HG03378 (cell line): Measurements from ENCODE around the gene CROCC2.

Source experiments
- ATAC-seq: cut with Tn5 transposase; IDR thresholded peaks from one replicate; pipeline ENCODE4 v1.9.1; 2021; ENCODE audit warnings: mild to moderate bottlenecking, moderate library complexity; ENCODE audit not compliant: unreplicated experiment

The CROCC2 gene

GRCh38 chr2:240904216-240905175, 1.6 kb upstream of the CROCC2 start:
- no peak for ATAC-seq

GRCh38 chr2:240905176-240905781, 857 bp upstream of the CROCC2 start:
- ATAC-seq: no peak

DNA sequence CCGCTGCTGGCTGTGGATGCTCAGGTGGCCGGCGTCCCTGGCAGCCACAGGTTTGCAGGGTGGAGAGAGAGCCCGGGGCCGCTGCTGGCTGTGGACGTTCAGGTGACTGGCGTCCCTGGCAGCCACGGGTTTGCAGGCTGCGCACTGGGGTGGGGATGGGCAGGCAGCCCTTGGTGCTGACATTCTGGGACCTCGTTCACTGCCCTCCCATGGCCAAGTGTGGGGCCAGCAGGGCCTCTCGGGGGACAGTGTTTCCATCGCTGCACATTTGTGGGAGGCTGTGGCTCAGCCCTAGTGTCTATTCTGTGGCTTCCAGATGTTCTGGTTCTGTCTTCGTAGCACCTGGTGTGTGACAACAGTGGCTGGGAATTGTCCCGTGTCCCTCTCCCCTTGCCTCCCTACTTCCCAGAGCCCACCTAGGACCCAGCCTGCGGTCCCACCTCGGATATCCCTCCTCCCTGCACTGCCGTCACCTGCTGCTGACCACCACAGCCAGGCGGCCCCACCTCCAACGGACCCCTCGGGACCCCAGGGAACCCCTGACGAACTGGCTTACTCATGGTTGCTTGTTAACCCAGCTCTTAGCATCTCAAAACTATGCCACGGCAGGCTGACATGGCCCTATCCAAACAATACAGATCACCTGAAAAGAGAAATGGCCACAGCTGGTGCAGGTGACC, 915 bp downstream of the CROCC2 start:
- ATAC-seq: no peak

DNA sequence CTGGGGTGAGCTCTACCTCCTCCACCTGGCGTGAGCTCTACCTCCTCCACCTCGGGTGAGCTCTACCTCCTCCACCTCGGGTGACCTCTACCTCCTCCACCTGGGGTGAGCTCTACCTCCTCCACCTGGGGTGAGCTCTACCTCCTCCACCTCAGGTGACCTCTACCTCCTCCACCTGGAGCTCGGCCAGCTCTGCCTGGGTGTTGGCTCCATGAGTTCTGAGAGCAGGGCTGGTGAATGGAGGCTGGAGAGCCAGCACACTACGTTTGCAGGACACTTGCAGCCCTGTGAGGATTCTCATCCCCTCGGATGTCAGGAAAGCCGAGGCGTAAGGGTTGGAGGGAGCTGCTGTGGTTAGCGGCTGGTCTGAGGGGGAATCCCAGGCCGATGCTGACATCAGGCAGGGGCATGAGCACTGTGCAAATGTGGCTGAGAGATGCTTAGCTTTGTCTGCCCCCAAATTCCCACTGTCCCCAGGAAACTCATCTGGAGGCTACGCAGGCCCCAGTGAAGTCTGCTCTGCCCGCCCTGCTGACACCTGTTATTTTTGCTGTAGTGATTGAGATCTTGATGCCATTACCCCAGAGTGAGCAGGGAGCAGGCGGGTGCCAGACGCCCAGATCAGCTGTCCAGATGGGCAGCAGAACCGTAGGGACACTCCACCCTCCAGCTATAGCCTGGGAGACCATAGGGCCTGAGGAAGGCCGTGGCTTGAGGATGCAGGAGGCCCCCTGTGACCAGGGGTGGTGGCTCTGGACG, 3.3 kb downstream of the CROCC2 start:
- no peak for ATAC-seq

- ATAC-seq: no peak
Observed at GRCh38 chr2:240911641-240912265, 5.6 kb downstream of the CROCC2 start.

DNA sequence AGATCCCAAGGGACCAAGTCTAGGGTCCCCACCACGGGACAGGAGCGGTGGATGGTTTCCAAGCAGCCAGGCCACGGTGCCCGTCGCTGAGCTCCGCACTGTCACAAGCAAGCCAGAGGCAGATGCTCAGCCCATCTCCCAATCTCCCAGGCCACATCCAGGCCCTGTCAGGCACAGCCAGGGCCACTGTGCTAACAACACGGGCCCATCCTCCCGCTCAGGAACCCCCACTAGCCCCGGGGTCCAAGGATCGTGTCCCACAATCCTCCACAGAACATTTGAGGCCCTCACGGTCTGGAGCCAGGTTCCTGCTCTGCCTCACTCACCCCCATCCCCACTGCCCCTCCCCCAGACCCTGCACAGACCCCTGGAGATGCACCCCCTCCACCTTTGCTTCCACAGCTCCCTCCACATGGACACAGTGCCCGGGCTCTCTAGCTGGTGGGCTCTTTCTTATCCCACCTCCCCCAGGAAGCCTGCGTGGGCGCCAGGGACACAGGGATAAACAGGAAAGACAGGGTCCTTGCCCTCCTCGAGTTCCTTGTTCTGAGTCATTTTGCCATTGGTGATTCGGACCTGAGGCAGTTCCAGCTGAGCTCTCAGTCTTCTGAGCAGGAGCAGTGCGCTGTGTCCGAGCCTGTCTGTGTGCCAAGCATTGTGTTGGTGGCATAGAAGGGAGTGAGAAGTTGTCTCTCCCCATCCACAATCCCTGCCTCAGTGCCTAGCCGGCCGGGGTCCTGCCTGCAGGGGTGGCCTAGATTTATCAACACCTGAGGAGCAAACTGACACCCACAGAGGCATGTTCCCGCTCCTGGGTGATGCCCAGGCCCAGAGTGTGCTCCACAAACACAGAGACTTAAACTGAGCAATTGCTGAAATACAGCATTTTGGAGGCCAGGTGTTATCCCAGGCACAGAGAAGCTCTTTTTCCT, 7.0 kb downstream of the CROCC2 start:
- no peak for ATAC-seq

DNA sequence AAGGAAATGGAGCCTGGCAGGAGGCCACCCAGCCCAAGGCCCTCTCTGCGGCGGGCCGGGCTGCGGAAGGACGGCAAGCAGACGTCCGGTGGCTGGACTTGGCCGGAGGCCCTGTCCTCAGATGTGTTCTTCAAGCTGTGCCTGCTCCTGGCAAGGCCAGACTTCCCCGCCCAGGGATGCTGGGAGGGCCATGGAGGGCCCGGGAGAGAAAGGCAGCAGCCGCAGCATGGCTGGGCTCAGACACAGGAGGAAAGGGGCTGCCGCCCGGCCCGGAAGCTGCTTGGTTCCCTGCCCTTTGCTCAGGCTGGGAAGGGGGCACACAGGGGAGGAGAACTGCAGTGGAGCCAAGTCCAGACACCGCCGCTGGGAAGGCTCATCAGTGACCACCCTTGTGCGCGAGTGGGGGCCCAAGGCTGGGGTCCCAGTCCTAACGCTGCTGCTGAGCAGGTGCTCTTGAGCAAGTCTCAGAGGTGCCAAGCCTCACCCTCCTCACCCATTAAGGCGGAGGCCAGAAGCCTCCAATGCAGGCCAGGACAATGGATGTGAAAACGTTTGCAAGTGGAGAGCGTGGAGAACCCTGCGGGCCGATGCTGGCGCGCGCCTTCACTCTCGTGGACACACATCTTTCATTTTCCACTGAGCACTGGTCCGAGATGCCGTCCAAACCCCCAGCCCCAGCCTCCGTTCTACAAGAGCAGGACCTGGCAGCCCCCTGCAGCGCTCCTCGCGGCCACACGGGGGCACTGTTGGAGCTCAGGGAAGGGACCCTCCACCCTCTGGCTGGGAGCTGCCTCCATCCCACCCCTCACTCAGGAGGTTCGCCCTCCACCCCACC, 7.9 kb downstream of the CROCC2 start:
- ATAC-seq: no peak

DNA sequence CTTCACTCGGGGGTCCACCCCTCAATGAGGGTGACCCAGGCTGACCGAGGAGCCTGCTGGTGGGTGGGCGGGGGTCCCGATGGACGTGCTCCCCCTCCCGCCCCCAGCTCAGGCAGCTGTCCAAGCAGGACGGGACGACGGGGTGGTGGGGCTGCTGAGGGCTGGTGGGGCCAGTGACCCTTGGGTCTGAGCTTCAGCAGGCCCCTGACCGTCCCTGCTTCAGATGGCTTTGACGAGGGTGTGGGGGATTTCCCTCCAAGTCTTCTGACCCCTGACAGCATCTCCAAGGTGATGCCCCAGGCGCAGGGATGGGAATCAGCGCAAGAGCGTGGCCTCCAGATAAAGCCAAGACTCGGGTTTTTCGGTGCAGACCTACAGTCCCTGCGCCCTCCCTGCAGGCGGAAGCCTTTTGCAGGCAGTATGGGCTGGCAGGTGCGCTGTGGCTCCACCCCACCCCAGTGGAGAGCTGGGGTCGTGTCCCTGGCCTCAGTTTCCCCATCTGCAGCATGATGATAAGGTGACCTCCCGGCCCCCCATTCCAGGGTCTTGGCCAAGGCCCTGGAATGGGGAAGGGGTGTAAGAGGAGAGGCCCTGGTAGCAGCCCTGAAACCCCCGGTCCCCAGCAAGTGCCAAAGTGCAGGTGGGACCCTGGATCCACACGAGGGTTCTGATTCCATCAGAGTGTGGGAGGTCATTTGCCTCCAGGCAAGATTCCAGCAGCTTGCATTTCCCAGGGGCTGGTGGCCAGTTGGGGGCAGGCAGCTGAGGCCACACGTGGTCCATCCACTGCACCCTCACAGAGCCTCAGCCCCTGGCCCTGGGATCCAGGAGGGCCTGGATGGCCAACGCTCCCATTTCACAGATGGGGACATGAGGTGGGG, 8.7 kb downstream of the CROCC2 start:
- no peak for ATAC-seq

GRCh38 chr2:240915526-240916341, 9.6 kb downstream of the CROCC2 start:
- ATAC-seq: no peak

DNA sequence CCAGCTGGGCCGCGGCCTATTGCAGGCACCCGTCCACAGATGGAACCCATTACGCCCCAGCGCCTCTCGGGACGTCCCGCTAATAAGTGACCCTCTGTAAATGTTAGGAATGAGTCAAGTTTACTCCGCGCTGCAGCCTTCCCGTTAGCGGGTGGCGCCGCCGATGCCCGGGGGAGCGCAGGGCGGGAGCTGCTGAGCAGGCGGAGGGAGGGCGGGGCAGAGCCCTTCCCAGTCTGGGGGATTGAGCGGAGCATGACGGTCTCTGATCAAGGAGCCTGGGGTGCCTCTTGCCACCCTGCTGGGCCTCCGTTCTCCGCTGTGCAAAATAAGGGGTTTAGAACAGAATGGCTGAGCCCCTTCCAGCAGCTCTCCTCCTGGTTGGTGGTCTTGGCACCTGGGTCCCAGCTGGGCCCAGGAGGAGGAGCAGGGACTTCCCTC, 10.5 kb downstream of the CROCC2 start:
- ATAC-seq: no peak

- no peak for ATAC-seq
Observed at GRCh38 chr2:240917009-240917683, 11.0 kb downstream of the CROCC2 start.

- ATAC-seq: no peak
Observed at GRCh38 chr2:240917684-240918257, 11.6 kb downstream of the CROCC2 start.

GRCh38 chr2:240918258-240919091, 12.3 kb downstream of the CROCC2 start:
- no peak for ATAC-seq

- ATAC-seq: no peak
Observed at GRCh38 chr2:240919161-240919781, 13.1 kb downstream of the CROCC2 start.
